H54 (cell line): ENCODE data around the gene FOXD1.
"Not testable (repeated sequence)": the region's sequence is repeated elsewhere in the genome, so short reads cannot be mapped to it uniquely, and the experiment has no call there.

Source experiments
- DNase-seq: peaks from one replicate; pipeline ENCODE4 v3.0.0; 2011; ENCODE audit warnings: low spot score, mixed read lengths; ENCODE audit not compliant: insufficient read length
- FAIRE-seq: peaks from 3 replicates; lab custom pipeline; 2011; peaks lifted over from hg19 to GRCh38; lab: Jason Lieb, UNC
- POLR2A ChIP-seq: IDR thresholded peaks from 2 replicates; pipeline ENCODE4 v1.6.1; 2011; ENCODE audit warnings: low read depth, mild to moderate bottlenecking, low read length

The FOXD1 gene

GRCh38 chr5:73448463-73449136 lies at the start of gene FOXD1:
Gene FOXD1, minus strand, starts transcription at chr5:73448777. Its CDS starts 415 bp downstream, at chr5:73448362.
- DNase-seq (peak; percentile 84), FAIRE-seq (peak; percentile 43)
- peak; percentile 95 for TF ChIP-seq POLR2A

- TF ChIP-seq POLR2A: no peak
- FAIRE-seq (no peak), DNase-seq (no peak)
These were observed 49.0 kb upstream of the FOXD1 start for GRCh38 chr5:73497497-73498056.

DNA sequence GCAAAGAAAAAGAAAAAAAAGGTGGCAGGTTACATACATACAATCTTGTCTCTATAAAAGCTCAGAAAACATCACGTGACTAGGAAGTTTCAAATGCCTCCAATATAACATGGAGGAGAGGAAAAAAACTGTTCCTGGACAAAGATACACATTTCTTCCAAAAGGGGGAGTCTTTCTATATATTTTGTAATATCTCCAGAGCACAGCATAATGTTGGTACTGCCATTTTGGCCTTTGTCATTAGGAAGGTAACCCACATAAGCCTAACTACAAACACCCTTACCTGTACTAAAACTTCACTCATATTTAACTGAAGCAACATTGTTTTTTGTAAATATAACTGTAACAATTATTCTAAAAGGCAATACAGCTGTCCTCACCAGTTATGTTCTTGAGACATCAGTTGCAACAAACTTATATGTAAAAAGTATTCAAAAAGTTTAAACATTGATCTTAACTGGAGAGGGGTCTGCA lies 48.4 kb upstream of the FOXD1 start:
- peak; percentile 11 for FAIRE-seq
- peak; percentile 30 for DNase-seq
- no peak for TF ChIP-seq POLR2A

DNA sequence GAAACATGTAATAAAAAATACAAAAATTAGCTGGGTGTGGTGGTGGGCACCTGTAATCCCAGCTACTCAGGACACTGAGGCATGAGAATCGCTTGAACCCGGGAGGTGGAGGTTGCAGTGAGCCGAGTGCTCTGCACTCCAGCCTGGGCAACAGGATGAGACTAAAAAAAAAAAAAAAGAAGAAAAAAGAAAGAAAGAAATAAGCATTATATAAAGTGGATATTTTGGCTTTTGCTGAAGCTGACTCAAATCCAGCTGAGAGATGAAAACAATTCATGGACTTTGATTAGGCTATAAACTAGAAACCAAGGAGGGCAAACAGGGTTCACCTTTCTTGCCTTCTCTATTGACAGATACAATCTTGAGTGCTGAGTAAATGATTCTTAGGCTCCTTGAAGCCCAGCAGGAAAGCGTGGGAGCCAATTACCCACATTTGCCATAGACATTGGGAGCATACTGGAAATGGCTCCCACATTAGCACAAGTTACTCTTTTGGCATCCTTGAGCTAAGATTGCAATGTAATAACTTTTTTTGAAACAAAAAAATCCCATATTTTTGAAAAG lies 47.3 kb upstream of the FOXD1 start:
- no peak for FAIRE-seq
- TF ChIP-seq POLR2A: no peak
- DNase-seq: no peak

DNA sequence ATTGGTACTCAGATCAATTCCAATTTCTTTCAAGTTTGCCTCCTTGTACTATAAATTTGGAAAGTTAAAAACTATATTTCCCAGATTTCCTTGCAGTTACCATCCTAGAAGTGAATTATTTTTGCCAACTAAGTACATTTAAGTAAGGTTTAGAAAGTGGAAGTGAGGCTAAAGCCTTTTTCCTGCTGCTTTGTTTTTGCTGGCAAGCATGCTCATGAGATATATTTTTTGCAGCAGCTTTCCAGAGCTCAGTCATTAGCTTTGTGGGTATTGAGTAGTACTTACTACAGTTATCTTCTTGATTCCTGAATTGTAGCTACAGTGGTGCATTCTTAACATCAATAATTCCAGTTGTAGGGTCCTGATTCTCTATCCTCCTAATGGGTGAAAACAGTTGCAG lies 46.1 kb upstream of the FOXD1 start:
- no peak for TF ChIP-seq POLR2A
- no peak for FAIRE-seq
- DNase-seq: no peak

DNA sequence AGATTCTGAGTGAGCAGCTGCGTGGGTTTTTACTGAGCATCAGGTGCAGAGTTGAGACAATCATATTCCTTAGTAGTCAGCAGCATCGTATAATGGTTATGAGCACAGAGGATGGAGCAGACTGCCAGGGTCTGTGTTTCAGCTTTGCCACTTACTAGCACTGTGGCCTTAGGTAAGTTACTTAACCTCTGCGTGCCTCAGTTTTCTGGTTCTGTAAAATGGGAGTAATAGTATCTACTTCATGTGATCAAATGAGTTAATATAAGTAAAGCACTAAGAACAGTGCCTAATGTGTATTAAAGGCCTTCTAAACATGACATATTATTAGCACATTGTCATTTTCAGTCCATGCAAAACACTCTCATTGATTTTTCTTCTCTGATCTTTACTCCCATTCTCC lies 44.8 kb upstream of the FOXD1 start:
- no peak for TF ChIP-seq POLR2A
- no peak for FAIRE-seq
- no peak for DNase-seq

- no peak for TF ChIP-seq POLR2A
- DNase-seq (no peak), FAIRE-seq (no peak)
These were observed 42.6 kb upstream of the FOXD1 start for GRCh38 chr5:73491155-73491554.

GRCh38 chr5:73490088-73490487 lies 41.5 kb upstream of the FOXD1 start:
- TF ChIP-seq POLR2A: no peak
- no peak for FAIRE-seq
- no peak for DNase-seq

GRCh38 chr5:73488806-73489205 lies 40.2 kb upstream of the FOXD1 start:
- DNase-seq (no peak), FAIRE-seq (no peak)
- no peak for TF ChIP-seq POLR2A

DNA sequence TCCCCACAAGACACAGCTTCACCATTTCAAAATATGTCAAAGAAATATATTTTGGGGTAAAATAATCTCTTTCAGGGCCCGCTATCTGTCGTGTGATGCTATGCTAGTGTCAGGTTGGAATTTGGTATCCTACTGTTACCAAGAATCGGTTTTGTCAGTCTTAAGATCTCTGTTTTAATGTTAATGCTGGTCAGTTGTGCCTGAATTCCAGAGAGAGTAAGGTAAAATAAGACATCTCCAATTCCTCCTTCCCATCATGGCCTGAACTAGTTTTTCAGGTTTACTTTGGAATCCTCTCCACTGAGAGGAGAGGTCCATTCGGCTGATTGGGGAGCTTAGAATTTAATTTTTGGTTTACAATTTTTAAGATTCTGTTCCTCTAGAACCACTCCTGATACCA lies 39.2 kb upstream of the FOXD1 start:
- DNase-seq (no peak), FAIRE-seq (no peak)
- no peak for TF ChIP-seq POLR2A

- FAIRE-seq, DNase-seq: not testable (repeated sequence)
These were observed 38.7 kb upstream of the FOXD1 start for GRCh38 chr5:73487257-73487656.

DNA sequence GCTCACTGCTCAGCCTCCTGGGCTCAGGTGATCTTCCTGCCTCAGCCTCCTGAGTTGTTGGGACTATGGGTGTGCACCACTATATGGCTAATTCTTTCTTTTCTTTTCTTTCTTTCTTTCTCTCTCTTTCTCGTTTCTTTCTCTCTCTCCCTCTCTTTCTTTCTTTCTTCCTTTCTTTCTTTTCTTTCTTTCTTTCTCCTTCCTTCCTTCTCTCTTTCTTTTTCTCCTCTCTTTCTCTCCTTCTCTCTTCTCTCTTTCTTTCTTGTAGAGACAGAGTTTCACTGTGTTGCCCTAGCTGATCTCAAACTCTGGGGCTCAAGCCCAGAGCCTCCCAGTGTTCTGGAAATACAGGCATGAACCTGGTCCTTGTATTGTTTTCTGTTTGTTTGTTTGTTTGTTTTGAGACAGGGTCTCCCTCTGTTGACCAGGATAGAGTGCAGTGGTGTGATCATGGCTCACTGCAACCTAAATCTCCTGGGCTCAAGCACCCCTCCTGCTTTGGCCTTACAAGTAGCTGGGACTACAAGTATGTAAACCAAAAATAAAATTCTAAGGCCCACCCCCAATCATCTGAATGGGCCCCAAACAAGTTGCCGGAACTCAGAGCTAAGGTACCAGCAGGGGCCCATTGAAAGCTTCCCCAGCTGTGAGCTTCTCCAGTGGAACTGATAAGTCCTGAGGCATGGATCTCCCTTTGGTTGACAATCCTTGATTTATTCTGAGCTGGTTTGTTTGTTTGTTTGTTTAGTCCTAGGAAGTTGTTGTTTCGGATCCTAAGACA lies 37.7 kb upstream of the FOXD1 start:
- DNase-seq (no peak), FAIRE-seq (no peak)
- no peak for TF ChIP-seq POLR2A

- no peak for FAIRE-seq
- no peak for TF ChIP-seq POLR2A
- DNase-seq: no peak
These were observed 37.1 kb upstream of the FOXD1 start for GRCh38 chr5:73485715-73486114.

DNA sequence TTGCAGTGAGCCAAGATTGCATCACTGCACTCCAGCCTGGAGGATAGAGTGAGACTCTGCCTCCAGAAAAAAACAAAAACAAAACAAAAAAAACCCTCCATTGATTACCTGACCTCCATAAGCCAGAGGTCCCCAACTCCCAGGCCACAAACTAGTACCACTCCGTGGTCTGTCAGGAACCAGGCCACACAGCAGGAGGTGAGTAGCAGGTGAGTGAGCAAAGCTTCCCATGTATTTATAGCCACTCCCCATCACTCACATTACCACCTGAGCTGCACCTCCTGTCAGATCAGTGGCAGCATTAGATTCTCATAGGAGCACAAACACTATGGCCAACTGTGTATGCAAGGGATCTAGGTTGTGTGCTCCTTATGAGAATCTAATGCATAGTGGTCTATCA lies 35.9 kb upstream of the FOXD1 start:
- no peak for DNase-seq
- no peak for FAIRE-seq
- TF ChIP-seq POLR2A: no peak
